Natural killer cell treated with Interleukin-12 subunit alpha and Interleukin-12 subunit beta and Interleukin-15 and Interleukin-18, amount 100 ng/mL, for 72 hours (primary cell): Measurements from ENCODE around the gene TEX2. TPM values are rescaled to one million over a fixed set of nuclear protein-coding genes. Genes with fewer than 3 reads are reported as not detected.
"Not testable (repeated sequence)": the region's sequence is repeated elsewhere in the genome, so short reads cannot be mapped to it uniquely, and the experiment has no call there.

Experiments used
- ATAC-seq, 2 donors: fragments of 150-1000 bp; cut with Tn5 transposase in 1 of 2; sonication (Bioruptor Pico), chemical (Tn5 transposase) in 1 of 2; 2 replicates each; pipeline ENCODE4 v1.10.0; 2021
- DNase-seq: peaks from one replicate; pipeline ENCODE4 v3.0.0; 2022; ENCODE audit warnings: low spot score
- H3K27ac Mint-ChIP-seq, 2 donors: 1 replicate in 1 of 2; 2 replicates in 1 of 2; pipeline ENCODE4 v1.8.0; 2022; ENCODE audit warnings: mixed read lengths in 2 of 2, mild to moderate bottlenecking in 1 of 2, moderate library complexity in 1 of 2
- H3K27me3 Mint-ChIP-seq, 2 donors: 1 replicate in 1 of 2; 2 replicates in 1 of 2; pipeline ENCODE4 v1.8.0; 2022; ENCODE audit warnings: mixed read lengths in 2 of 2
- H3K36me3 Mint-ChIP-seq: one replicate; pipeline ENCODE4 v1.8.0; 2022; ENCODE audit warnings: mixed read lengths
- H3K4me1 Mint-ChIP-seq, 2 donors: 1 replicate in 1 of 2; 2 replicates in 1 of 2; pipeline ENCODE4 v1.8.0; 2022; ENCODE audit warnings: low read depth in 2 of 2, mixed read lengths in 2 of 2, mild to moderate bottlenecking in 1 of 2
- H3K4me3 Mint-ChIP-seq: one replicate; pipeline ENCODE4 v1.8.0; 2022; ENCODE audit warnings: mixed read lengths
- H3K9me3 Mint-ChIP-seq: 2 replicates; pipeline ENCODE4 v1.8.0; 2022; ENCODE audit warnings: mixed read lengths
- total RNA-seq, 2 donors: library from RNA; stranded (reverse); gene quantifications; one replicate each; pipeline ENCODE4 v1.2.3, GENCODE V29; 2022

TEX2 gene
- total RNA-seq, 2 donors from 2014 or later = 14.0 to 28.6 TPM

DNA sequence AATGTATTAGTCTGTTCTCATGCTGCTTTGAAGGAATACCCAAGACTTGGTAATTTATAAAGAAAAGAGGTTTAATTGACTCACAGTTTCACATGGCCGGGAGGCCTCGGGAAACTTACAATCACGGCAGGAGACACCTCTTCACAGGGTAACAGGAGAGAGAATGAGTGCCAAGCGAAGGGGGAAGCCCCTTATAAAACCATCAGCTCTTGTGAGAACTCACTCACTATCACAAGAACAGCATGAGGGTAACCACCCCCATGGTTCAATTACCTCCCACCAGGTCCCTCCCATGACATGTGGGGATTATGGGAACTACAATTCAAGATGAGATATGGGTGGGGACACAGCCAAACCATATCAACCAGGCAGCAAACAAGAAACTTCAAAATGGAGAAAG, 24.6 kb downstream of the TEX2 start:
- not testable (repeated sequence) for ATAC-seq

GRCh38 chr17:64236827-64237403, 26.1 kb downstream of the TEX2 start:
- ATAC-seq = no peak
- Mint-ChIP-seq H3K4me1 (peaks cover 16 to 19% of the 10 kb centered on the region in 2 donors), H3K27me3 (no peaks in the 10 kb centered on the region)

More for the DNA sequence above, 24.6 kb downstream of the TEX2 start:
- not testable (repeated sequence) for H3K27me3 Mint-ChIP-seq, DNase-seq, H3K36me3 Mint-ChIP-seq, H3K4me3 Mint-ChIP-seq, H3K9me3 Mint-ChIP-seq, H3K27ac Mint-ChIP-seq
- H3K4me1 Mint-ChIP-seq = peaks cover 16 to 19% of the 10 kb centered on the region in 2 donors

GRCh38 chr17:64234961-64235360, 28.1 kb downstream of the TEX2 start:
- H3K36me3 Mint-ChIP-seq = no peaks in the 10 kb centered on the region
- peaks cover 11% of the 10 kb centered on the region in 2 donors for H3K4me1 Mint-ChIP-seq

More at GRCh38 chr17:64236827-64237403, 26.1 kb downstream of the TEX2 start:
- Mint-ChIP-seq H3K4me3 (no peak overlapping the region), H3K36me3 (no peaks in the 10 kb centered on the region), H3K9me3 (no peaks in the 10 kb centered on the region), H3K27ac (peak overlapping the region in 1 of 2 donors; percentile 6)
- DNase-seq = no peak

DNA sequence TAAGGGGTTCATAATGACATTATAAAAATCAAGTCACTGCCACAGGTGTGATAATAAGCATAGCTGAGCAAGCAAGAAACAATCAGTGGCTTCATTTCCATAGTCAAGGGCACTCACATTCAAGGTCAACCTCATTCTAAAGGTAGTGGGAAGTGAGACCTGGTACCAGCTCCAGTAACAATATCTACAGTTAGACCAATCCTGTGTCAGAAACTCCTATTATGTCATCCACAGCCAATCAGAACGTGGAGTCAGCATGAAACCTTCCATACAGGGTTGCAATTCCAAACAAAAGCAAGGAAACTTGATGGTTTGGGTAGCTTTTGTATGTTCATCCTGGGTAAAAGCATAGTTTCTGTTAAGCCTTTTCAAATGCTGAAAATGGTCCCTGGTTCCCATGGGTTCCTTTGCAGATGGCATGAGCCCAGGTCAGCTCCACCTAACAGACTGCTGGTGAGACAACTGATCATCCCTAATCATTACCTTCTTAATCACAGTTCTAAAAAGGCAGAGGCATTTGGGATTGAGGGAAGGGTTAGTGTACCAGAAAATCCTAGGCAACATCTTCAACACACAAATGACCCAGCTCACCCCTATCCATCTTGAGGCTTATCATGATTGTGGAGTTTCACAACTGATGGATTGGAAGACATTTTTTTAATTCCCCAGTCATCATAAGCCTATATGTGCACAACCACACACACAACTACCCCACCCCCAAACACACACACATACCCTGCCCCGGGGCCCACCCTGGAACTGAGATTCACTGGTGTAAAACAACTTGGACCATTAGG, 30.4 kb downstream of the TEX2 start:
- H3K27me3 Mint-ChIP-seq = no peaks in the 10 kb centered on the region
- no peak overlapping the region for H3K27ac Mint-ChIP-seq
- DNase-seq (no peak), ATAC-seq (no peak)
- no peaks in the 10 kb centered on the region for H3K36me3 Mint-ChIP-seq
- no peaks in the 10 kb centered on the region for H3K9me3 Mint-ChIP-seq
- peaks cover 6 to 7% of the 10 kb centered on the region in 2 donors for H3K4me1 Mint-ChIP-seq
- H3K4me3 Mint-ChIP-seq = no peak overlapping the region

More at GRCh38 chr17:64234961-64235360, 28.1 kb downstream of the TEX2 start:
- H3K4me3 Mint-ChIP-seq = no peak overlapping the region
- H3K27ac Mint-ChIP-seq = no peak overlapping the region
- no peaks in the 10 kb centered on the region for H3K27me3 Mint-ChIP-seq
- DNase-seq (no peak), ATAC-seq (no peak)
- no peaks in the 10 kb centered on the region for H3K9me3 Mint-ChIP-seq

DNA sequence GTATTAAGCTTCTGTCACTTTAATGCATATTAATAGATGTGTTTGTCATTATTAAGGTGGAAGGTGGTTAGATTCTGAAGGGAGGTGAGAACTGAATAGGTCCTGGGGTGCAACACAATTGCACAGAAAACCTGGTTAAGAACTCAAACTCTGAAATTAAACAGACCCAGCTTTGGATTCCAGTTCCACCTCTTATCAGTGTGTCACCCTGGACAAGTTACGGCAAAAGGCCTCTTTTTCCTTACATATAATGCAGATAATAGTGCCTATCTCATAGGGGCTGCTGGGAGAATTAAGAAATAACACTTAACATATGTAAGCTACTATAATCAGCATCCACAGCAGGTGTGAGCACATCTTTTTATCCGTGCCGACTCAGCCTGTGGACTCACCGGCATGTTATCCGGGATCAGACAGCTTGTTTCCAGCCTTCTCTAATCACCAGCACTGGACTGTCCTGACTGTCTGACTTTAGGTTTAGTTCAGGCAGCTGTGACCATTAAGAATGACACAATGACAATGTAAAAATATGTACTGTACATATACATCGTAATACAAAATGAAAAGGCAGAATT, 31.4 kb downstream of the TEX2 start:
- Mint-ChIP-seq H3K27me3 (no peaks in the 10 kb centered on the region), H3K27ac (no peak overlapping the region), H3K36me3 (no peaks in the 10 kb centered on the region), H3K4me1 (peaks cover under 1 to 3% of the 10 kb centered on the region in 2 donors), H3K4me3 (no peak overlapping the region), H3K9me3 (no peaks in the 10 kb centered on the region)
- ATAC-seq (no peak), DNase-seq (no peak)

DNA sequence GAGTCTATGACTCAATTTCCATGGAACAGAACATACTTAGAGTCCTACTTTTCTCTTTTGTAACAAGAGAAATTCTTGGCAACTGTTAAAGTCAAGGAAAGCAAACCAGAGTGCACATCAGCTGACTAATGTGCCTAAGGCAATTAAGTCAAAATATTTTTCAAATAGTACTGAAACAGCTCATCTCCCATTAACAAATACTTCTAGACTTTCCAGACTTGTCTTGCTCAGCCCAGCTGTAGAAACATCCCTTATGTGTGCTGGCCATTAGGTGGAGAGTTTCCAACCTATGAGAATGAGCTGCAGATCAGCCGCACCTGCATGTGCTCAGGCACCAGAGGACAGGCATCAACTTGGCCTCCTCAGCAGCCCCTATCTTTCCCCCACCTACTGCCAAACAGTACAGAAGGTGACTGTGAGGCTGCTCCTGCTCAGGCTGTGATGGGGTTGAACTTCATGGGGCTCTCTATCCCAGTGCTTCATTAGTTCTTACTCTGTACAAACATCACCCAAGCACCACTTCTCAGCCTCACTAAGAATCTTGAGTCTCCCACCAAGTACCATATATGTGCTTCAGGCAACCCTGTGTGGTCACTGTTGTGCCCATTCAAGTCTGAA, 32.2 kb downstream of the TEX2 start:
- H3K4me3 Mint-ChIP-seq = no peak overlapping the region
- ATAC-seq = no peak
- H3K9me3 Mint-ChIP-seq = no peaks in the 10 kb centered on the region
- H3K27ac Mint-ChIP-seq = no peak overlapping the region
- peaks cover 0 to 2% of the 10 kb centered on the region in 2 donors for H3K4me1 Mint-ChIP-seq
- H3K36me3 Mint-ChIP-seq = no peaks in the 10 kb centered on the region
- no peak for DNase-seq
- no peaks in the 10 kb centered on the region for H3K27me3 Mint-ChIP-seq

GRCh38 chr17:64229815-64230728, 33.0 kb downstream of the TEX2 start:
- H3K4me3 Mint-ChIP-seq = no peak overlapping the region
- no peaks in the 10 kb centered on the region for H3K9me3 Mint-ChIP-seq
- ATAC-seq = no peak
- no peak for DNase-seq
- peaks cover 0 to 2% of the 10 kb centered on the region in 2 donors for H3K4me1 Mint-ChIP-seq
- no peaks in the 10 kb centered on the region for H3K27me3 Mint-ChIP-seq
- no peak overlapping the region for H3K27ac Mint-ChIP-seq
- no peaks in the 10 kb centered on the region for H3K36me3 Mint-ChIP-seq

- Mint-ChIP-seq H3K27ac (no peak overlapping the region), H3K36me3 (no peaks in the 10 kb centered on the region), H3K27me3 (no peaks in the 10 kb centered on the region), H3K4me3 (no peak overlapping the region), H3K4me1 (peaks cover 0 to 8% of the 10 kb centered on the region in 2 donors), H3K9me3 (no peaks in the 10 kb centered on the region)
- no peak for DNase-seq
- ATAC-seq = no peak
Observed at GRCh38 chr17:64226132-64226531, 36.9 kb downstream of the TEX2 start.

DNA sequence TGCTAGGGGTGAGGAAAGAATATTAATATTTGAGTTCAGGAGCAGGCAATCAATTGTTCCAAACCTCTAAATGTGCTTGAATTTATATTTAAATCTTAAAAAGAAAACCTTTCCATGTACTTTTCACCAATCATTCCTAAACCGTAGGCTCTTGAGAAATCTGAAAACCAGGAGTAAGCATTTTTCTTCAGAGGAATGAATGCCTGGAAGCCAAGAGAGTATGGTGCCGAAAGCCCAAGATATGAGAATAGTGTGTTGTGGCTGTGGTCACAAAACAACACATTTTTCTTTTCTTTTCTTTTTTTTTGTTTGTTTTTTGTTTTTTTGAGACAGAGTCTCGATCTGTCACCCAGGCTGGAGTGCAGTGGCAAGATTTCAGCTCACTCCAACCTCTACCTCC, 37.6 kb downstream of the TEX2 start:
- Mint-ChIP-seq H3K4me3 (no peak overlapping the region), H3K36me3 (no peaks in the 10 kb centered on the region), H3K4me1 (peaks cover 4 to 11% of the 10 kb centered on the region in 2 donors), H3K27me3 (no peaks in the 10 kb centered on the region), H3K27ac (no peak overlapping the region), H3K9me3 (no peaks in the 10 kb centered on the region)
- no peak for ATAC-seq
- no peak for DNase-seq

DNA sequence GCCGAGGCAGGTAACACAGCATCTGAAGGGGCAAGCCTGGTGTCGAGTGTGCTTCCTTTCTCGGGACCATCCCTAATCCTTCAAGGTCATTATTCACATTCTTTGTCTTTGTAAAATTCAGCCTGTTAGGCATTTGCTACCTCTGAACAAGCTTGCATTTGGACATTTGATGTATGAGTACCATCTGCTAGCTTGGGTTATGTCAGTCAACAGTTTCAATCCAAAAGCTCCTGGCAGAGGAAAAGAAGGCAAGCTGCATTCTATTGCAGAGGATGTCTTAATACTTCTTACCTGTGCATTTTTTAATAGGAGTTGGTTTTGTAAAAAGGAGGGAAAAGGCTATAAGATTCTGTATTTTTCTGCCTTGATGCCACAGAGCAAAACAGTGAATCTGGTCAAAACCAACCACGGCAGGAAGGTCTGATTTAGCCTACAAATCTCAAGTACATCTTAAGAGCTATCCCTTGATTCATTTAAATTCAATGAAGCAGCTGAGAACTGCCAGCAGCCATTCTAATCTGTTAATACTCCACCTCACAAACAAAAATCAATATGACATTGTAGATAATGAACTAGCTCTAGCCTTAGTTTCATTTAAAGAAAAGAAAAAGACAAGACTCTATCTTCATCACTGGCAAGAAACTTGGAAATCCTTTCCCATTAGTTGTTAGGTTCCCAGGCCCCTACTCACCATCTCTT, 39.0 kb downstream of the TEX2 start:
- Mint-ChIP-seq H3K4me1 (peaks cover 4 to 14% of the 10 kb centered on the region in 2 donors), H3K9me3 (no peaks in the 10 kb centered on the region), H3K27me3 (no peaks in the 10 kb centered on the region), H3K4me3 (no peak overlapping the region), H3K27ac (peak overlapping the region in 1 of 2 donors; percentile 22), H3K36me3 (no peaks in the 10 kb centered on the region)
- ATAC-seq = no peak
- no peak for DNase-seq

DNA sequence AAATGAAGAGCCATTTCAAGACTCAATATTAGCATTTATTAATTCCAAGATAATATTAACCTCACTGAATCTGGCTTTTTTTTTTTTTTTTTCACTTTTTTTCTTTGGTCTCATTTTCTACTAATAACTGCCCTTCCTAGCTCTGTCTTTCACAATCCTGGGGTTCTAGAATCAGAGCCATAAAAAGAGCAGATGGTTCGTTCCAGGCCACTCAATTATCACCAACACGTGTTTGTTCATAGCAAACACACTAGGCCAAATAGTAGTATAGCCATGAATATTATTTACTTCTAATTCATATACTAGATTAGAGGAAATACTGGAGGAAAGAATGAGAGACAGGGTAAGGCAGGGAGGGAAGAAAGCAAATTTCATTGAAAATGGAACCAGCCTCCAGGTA, 39.8 kb downstream of the TEX2 start:
- Mint-ChIP-seq H3K36me3 (no peaks in the 10 kb centered on the region), H3K4me3 (no peak overlapping the region), H3K27ac (no peak overlapping the region), H3K27me3 (no peaks in the 10 kb centered on the region), H3K4me1 (peaks cover 4 to 17% of the 10 kb centered on the region in 2 donors), H3K9me3 (no peaks in the 10 kb centered on the region)
- ATAC-seq (no peak), DNase-seq (no peak)

GRCh38 chr17:64221679-64222078, 41.4 kb downstream of the TEX2 start:
- H3K4me3 Mint-ChIP-seq = no peak overlapping the region
- DNase-seq (no peak), ATAC-seq (no peak)
- peaks cover 4 to 22% of the 10 kb centered on the region in 2 donors for H3K4me1 Mint-ChIP-seq
- no peaks in the 10 kb centered on the region for H3K36me3 Mint-ChIP-seq
- H3K9me3 Mint-ChIP-seq = no peaks in the 10 kb centered on the region
- no peaks in the 10 kb centered on the region for H3K27me3 Mint-ChIP-seq
- no peak overlapping the region for H3K27ac Mint-ChIP-seq

DNA sequence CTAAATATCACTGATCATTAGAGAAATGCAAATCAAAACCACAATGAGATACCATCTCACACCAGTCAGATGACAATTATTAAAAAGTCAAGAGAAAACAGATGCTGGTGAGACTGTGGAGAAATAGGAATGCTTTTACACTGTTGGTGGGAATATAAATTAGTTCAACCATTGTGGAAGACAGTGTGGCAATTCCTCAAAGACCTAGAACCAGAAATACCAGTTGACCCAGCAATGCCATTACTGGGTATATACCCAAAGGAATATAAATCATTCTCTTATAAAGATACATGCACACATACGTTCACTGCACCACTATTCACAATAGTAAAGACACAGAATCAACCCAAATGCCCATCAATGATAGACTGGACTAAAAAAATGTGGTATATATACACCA, 42.5 kb downstream of the TEX2 start:
- H3K27ac Mint-ChIP-seq, H3K9me3 Mint-ChIP-seq, H3K36me3 Mint-ChIP-seq, H3K27me3 Mint-ChIP-seq, H3K4me3 Mint-ChIP-seq, ATAC-seq, DNase-seq: not testable (repeated sequence)
- H3K4me1 Mint-ChIP-seq = peaks cover 4 to 25% of the 10 kb centered on the region in 2 donors
